ENCODE measurements around the gene KLF16. TPM values are rescaled to one million over a fixed set of nuclear protein-coding genes. Genes with fewer than 3 reads are reported as not detected.
A peak's percentile ranks its signal among the peaks of the same experiment; 100 is the strongest.

Gene KLF16
- total and polyA plus RNA-seq, 4 experiments from 2014 or later: 0.39 to 19.3 (median 9.6) TPM

GRCh38 chr19:1907563-1908363, 44.4 kb upstream of the KLF16 start:
- H3K9me3 ChIP-seq (ENCODE audit: control insufficient read depth in 1 of 2, low read length in 2 of 2): no peaks in the 10 kb centered on the region
- Mint-ChIP-seq H3K4me1 (peaks cover 10 to 48% (median 15%) of the 10 kb centered on the region in 4 donors), H3K27ac (no peak overlapping the region), H3K36me3 (peaks cover 0 to 2% of the 10 kb centered on the region in 2 donors), H3K4me3 (peak overlapping the region in 1 of 8 donors; percentile 32), H3K27me3 (no peaks in the 10 kb centered on the region), H3K9me3 (no peaks in the 10 kb centered on the region)
- intact Hi-C loops (cut with micrococcal nuclease): no loop called here
- H3K4me3 ChIP-seq (ENCODE audit: low read length in 2 of 2): no peak overlapping the region
- ChIA-PET CTCF (ENCODE audit: partially characterized antibody) (interaction anchor here (0.8 kb wide), 1 partner anchor 15 kb away, joined by 3 read pairs; no protein-coding TSS in a partner anchor), POLR2A (ENCODE audit: partially characterized antibody) (interaction anchor here (2.4 kb wide), 1 partner anchor 11 kb away, joined by 15 read pairs; no protein-coding TSS in a partner anchor)
- peaks cover 14% of the 10 kb centered on the region for H3K4me1 ChIP-seq (ENCODE audit: insufficient read depth, low read length)
- no peak for DNase-seq
- no peaks in the 10 kb centered on the region for H3K36me3 ChIP-seq (ENCODE audit: insufficient read depth, low read length)
- H3K27me3 ChIP-seq (ENCODE audit: insufficient read depth, low read length): no peaks in the 10 kb centered on the region
- H3K27ac ChIP-seq (ENCODE audit: low read depth, low read length): no peak overlapping the region

- CTCF ChIA-PET (ENCODE audit: partially characterized antibody): interaction anchor here (0.6 to 0.8 kb wide), 2 partner anchors 16 to 39 kb away, joined by 3 read pairs; no protein-coding TSS in a partner anchor
- Histone ChIP-seq H3K4me1 (ENCODE audit: insufficient read depth, low read length) (peaks cover 14% of the 10 kb centered on the region), H3K27me3 (ENCODE audit: insufficient read depth, low read length) (no peaks in the 10 kb centered on the region), H3K36me3 (ENCODE audit: insufficient read depth, low read length) (no peaks in the 10 kb centered on the region), H3K9me3 (ENCODE audit: control insufficient read depth in 1 of 2, low read length in 2 of 2) (no peaks in the 10 kb centered on the region), H3K27ac (ENCODE audit: low read depth, low read length) (no peak overlapping the region), H3K4me3 (ENCODE audit: low read length in 2 of 2) (no peak overlapping the region)
- intact Hi-C loops (cut with micrococcal nuclease): no loop called here
- Mint-ChIP-seq H3K27ac (peak overlapping the region in 2 of 7 donors; percentile 13 to 51), H3K9me3 (no peaks in the 10 kb centered on the region), H3K4me3 (peak overlapping the region in 7 of 8 donors; percentile 29 to 70 (median 48)), H3K36me3 (peaks cover 0 to 2% of the 10 kb centered on the region in 2 donors), H3K4me1 (peaks cover 10 to 48% (median 15%) of the 10 kb centered on the region in 4 donors), H3K27me3 (no peaks in the 10 kb centered on the region)
- no peak for DNase-seq
- POLR2A ChIA-PET (ENCODE audit: partially characterized antibody): interaction anchor here (2.0 to 2.4 kb wide), 2 partner anchors 10 to 42 kb away, joined by 8 to 15 read pairs; no protein-coding TSS in a partner anchor
Observed at GRCh38 chr19:1906985-1907562, 43.7 kb upstream of the KLF16 start.

GRCh38 chr19:1905863-1906375, 42.5 kb upstream of the KLF16 start:
- Mint-ChIP-seq H3K27me3 (no peaks in the 10 kb centered on the region), H3K27ac (peak overlapping the region; percentile 82 to 97 (median 96)), H3K4me1 (peaks cover 10 to 48% (median 15%) of the 10 kb centered on the region in 4 donors), H3K9me3 (no peaks in the 10 kb centered on the region), H3K36me3 (peaks cover 0 to 2% of the 10 kb centered on the region in 2 donors), H3K4me3 (peak overlapping the region; percentile 87 to 96 (median 93))
- H3K9me3 ChIP-seq (ENCODE audit: control insufficient read depth in 1 of 2, low read length in 2 of 2): no peaks in the 10 kb centered on the region
- peak overlapping the region; percentile 62 for H3K27ac ChIP-seq (ENCODE audit: low read depth, low read length)
- H3K36me3 ChIP-seq (ENCODE audit: insufficient read depth, low read length): no peaks in the 10 kb centered on the region
- peaks cover 14% of the 10 kb centered on the region for H3K4me1 ChIP-seq (ENCODE audit: insufficient read depth, low read length)
- H3K27me3 ChIP-seq (ENCODE audit: insufficient read depth, low read length): no peaks in the 10 kb centered on the region
- CTCF ChIA-PET (ENCODE audit: partially characterized antibody): no interaction called here
- no peak for DNase-seq
- peak overlapping the region; percentile 57 to 75 for H3K4me3 ChIP-seq (ENCODE audit: low read length in 2 of 2)
- POLR2A ChIA-PET (ENCODE audit: partially characterized antibody): interaction anchor here (0.6 to 2.4 kb wide), 11 partner anchors 9 to 424 kb away, joined by 3 to 15 read pairs (median 3); no protein-coding TSS in a partner anchor
- intact Hi-C loops (cut with micrococcal nuclease): loop anchor here (1.0 kb wide), 7 partner anchors 9 to 58 kb away; partner anchors contain the start of genes ABHD17A and REXO1

GRCh38 chr19:1905110-1905862, 41.9 kb upstream of the KLF16 start, which contains the start of the genes ADAT3 and SCAMP4:
Gene ADAT3 (plus strand): TSS chr19:1905399. CDS start chr19:1912048, 6,649 bp downstream.
Gene SCAMP4 (plus strand): TSS chr19:1905399. CDS start chr19:1915020, 9,621 bp downstream.
- Histone ChIP-seq H3K27me3 (ENCODE audit: insufficient read depth, low read length) (no peaks in the 10 kb centered on the region), H3K4me1 (ENCODE audit: insufficient read depth, low read length) (peaks cover 14% of the 10 kb centered on the region), H3K9me3 (ENCODE audit: control insufficient read depth in 1 of 2, low read length in 2 of 2) (no peaks in the 10 kb centered on the region), H3K27ac (ENCODE audit: low read depth, low read length) (peak within 1 kb of the TSS; percentile 62), H3K4me3 (ENCODE audit: low read length in 2 of 2) (peak within 1 kb of the TSS; percentile 57 to 75), H3K36me3 (ENCODE audit: insufficient read depth, low read length) (no peaks in the 10 kb centered on the region)
- Mint-ChIP-seq H3K36me3 (peaks cover 0 to 2% of the 10 kb centered on the region in 2 donors), H3K9me3 (no peaks in the 10 kb centered on the region), H3K4me1 (peaks cover 10 to 46% (median 12%) of the 10 kb centered on the region in 4 donors), H3K27ac (peak within 1 kb of the TSS; percentile 82 to 97 (median 96)), H3K4me3 (peak within 1 kb of the TSS; percentile 87 to 96 (median 93)), H3K27me3 (no peaks in the 10 kb centered on the region)
- ChIA-PET POLR2A (ENCODE audit: partially characterized antibody) (interaction anchor here (0.6 to 2.4 kb wide), 12 partner anchors 8 to 425 kb away, joined by 3 to 15 read pairs (median 4); no protein-coding TSS in a partner anchor), CTCF (ENCODE audit: partially characterized antibody) (interaction anchor here (0.9 kb wide), 1 partner anchor 41 kb away, joined by 4 read pairs; no protein-coding TSS in a partner anchor)
- DNase-seq: peak; percentile 96 to 99 (median 98)
- intact Hi-C loops (cut with micrococcal nuclease): loop anchor here (1.0 kb wide), 7 partner anchors 8 to 57 kb away; partner anchors contain the start of genes ABHD17A and REXO1

- peaks cover 0 to 2% of the 10 kb centered on the region in 2 donors for H3K36me3 Mint-ChIP-seq
- peak overlapping the region in 2 of 8 donors; percentile 76 to 84 for H3K4me3 Mint-ChIP-seq
- peak overlapping the region in 5 of 7 donors; percentile 32 to 94 (median 83) for H3K27ac Mint-ChIP-seq
- Histone ChIP-seq H3K4me3 (ENCODE audit: low read length in 2 of 2) (no peak overlapping the region), H3K36me3 (ENCODE audit: insufficient read depth, low read length) (no peaks in the 10 kb centered on the region), H3K4me1 (ENCODE audit: insufficient read depth, low read length) (peaks cover 14% of the 10 kb centered on the region), H3K9me3 (ENCODE audit: control insufficient read depth in 1 of 2, low read length in 2 of 2) (no peaks in the 10 kb centered on the region), H3K27me3 (ENCODE audit: insufficient read depth, low read length) (no peaks in the 10 kb centered on the region), H3K27ac (ENCODE audit: low read depth, low read length) (peak overlapping the region; percentile 15)
- intact Hi-C loops (cut with micrococcal nuclease): loop anchor here (1.0 kb wide), 7 partner anchors 7 to 56 kb away; partner anchors contain the start of genes ABHD17A and REXO1
- ChIA-PET CTCF (ENCODE audit: partially characterized antibody) (interaction anchor here (0.7 to 0.9 kb wide), 2 partner anchors 9 to 40 kb away, joined by 3 to 4 read pairs; no protein-coding TSS in a partner anchor), POLR2A (ENCODE audit: partially characterized antibody) (interaction anchor here (1.3 to 1.5 kb wide), 2 partner anchors 22 to 29 kb away, joined by 3 to 6 read pairs; no protein-coding TSS in a partner anchor)
- no peak for DNase-seq
- H3K9me3 Mint-ChIP-seq: no peaks in the 10 kb centered on the region
- H3K27me3 Mint-ChIP-seq: no peaks in the 10 kb centered on the region
- peaks cover 6 to 41% (median 11%) of the 10 kb centered on the region in 4 donors for H3K4me1 Mint-ChIP-seq
Observed at GRCh38 chr19:1904860-1905109, 41.4 kb upstream of the KLF16 start.

GRCh38 chr19:1902923-1903322, 39.5 kb upstream of the KLF16 start:
- H3K27ac Mint-ChIP-seq: peak overlapping the region in 2 of 7 donors; percentile 7 to 82
- no peak overlapping the region for H3K27ac ChIP-seq (ENCODE audit: low read depth, low read length)

More at GRCh38 chr19:1902923-1903322, 39.5 kb upstream of the KLF16 start:
- no peak for DNase-seq
- peaks cover 18% of the 10 kb centered on the region for H3K4me1 ChIP-seq (ENCODE audit: insufficient read depth, low read length)
- no peaks in the 10 kb centered on the region for H3K9me3 ChIP-seq (ENCODE audit: control insufficient read depth in 1 of 2, low read length in 2 of 2)
- H3K36me3 ChIP-seq (ENCODE audit: insufficient read depth, low read length): no peaks in the 10 kb centered on the region
- H3K9me3 Mint-ChIP-seq: no peaks in the 10 kb centered on the region
- peaks cover 7 to 28% (median 12%) of the 10 kb centered on the region in 4 donors for H3K4me1 Mint-ChIP-seq
- no peak overlapping the region for H3K4me3 ChIP-seq (ENCODE audit: low read length in 2 of 2)
- CTCF ChIA-PET (ENCODE audit: partially characterized antibody): interaction anchor here (0.7 to 1.0 kb wide), 2 partner anchors 74 to 256 kb away, joined by 3 read pairs; no protein-coding TSS in a partner anchor
- no peaks in the 10 kb centered on the region for H3K27me3 ChIP-seq (ENCODE audit: insufficient read depth, low read length)
- H3K36me3 Mint-ChIP-seq: peaks cover 0 to 2% of the 10 kb centered on the region in 2 donors
- H3K27me3 Mint-ChIP-seq: no peaks in the 10 kb centered on the region
- intact Hi-C loops (cut with micrococcal nuclease): no loop called here
- POLR2A ChIA-PET (ENCODE audit: partially characterized antibody): interaction anchor here (0.9 kb wide), 1 partner anchor 193 kb away, joined by 4 read pairs; the partner anchor contains the start of gene MOB3A
- peak overlapping the region in 1 of 8 donors; percentile 20 for H3K4me3 Mint-ChIP-seq

All from CD4-positive, alpha-beta memory T cell (primary cell).